GM13976 (cell line): ENCODE data around the gene ZNF425.

Source experiments
- DNase-seq: peaks from one replicate; pipeline ENCODE4 v3.0.0; 2012; ENCODE audit warnings: low spot score
- CTCF ChIP-seq: IDR thresholded peaks from 2 replicates; pipeline ENCODE4 v1.5.1; 2012; ENCODE audit warnings: borderline replicate concordance, mild to moderate bottlenecking; ENCODE audit not compliant: insufficient read depth; ENCODE audit errors: extremely low read depth, missing control alignments, control extremely low read depth
- in situ Hi-C: fragments of 300-500 bp; cut with MboI; formaldehyde crosslinking; loops from one replicate; pipeline ENCODE4 v1.12.0; 2022; ENCODE audit warnings: low sequenced_read_pairs, mixed read lengths, inconsistent platforms; ENCODE audit not compliant: unreplicated experiment

Gene ZNF425

GRCh38 chr7:149077594-149077993 is 48.5 kb downstream of the ZNF425 start:
- TF ChIP-seq CTCF = no peak
- in situ Hi-C loops = no loop called here
- no peak for DNase-seq

GRCh38 chr7:149075286-149075685 is 50.8 kb downstream of the ZNF425 start:
- no peak for TF ChIP-seq CTCF
- in situ Hi-C loops = no loop called here
- no peak for DNase-seq

GRCh38 chr7:149074116-149074885 is 51.8 kb downstream of the ZNF425 start:
- in situ Hi-C loops = no loop called here
- no peak for DNase-seq

GRCh38 chr7:149072438-149072775 is 53.7 kb downstream of the ZNF425 start:
- TF ChIP-seq CTCF = no peak
- in situ Hi-C loops = no loop called here
- no peak for DNase-seq

More at GRCh38 chr7:149074116-149074885, 51.8 kb downstream of the ZNF425 start:
- TF ChIP-seq CTCF = no peak

- in situ Hi-C loops = no loop called here
- no peak for DNase-seq
- no peak for TF ChIP-seq CTCF
Measured at GRCh38 chr7:149071641-149072437, 54.3 kb downstream of the ZNF425 start.

GRCh38 chr7:149071182-149071635 is 54.9 kb downstream of the ZNF425 start:
- TF ChIP-seq CTCF = no peak
- in situ Hi-C loops = no loop called here
- DNase-seq = no peak
